Measurements from ENCODE around the gene HIP1. TPM values are rescaled to one million over a fixed set of nuclear protein-coding genes. Genes with fewer than 3 reads are reported as not detected.
"Not testable (repeated sequence)": the region's sequence is repeated elsewhere in the genome, so short reads cannot be mapped to it uniquely, and the experiment has no call there.

Gene HIP1
- total RNA-seq, 1 experiment from 2014 or later, result 43.3 TPM

DNA sequence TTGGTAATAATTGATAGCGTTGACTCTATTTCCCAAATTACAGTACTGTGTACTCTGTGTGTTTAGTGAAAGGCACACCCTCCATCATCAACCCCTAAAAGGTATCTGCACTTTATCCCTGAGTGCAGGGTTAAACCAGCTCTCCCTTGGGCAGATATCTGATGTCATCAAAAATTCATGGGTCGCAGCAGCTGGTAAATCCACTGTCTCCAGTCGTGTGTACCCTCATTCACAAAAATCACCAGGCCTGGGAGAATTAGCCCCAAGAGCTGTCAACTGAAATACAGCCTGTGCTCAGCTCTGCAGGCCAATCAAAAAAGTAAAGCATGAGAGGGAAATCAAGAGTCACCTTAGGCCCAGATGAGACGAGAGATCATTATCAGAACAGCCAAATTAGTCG is 103.7 kb downstream of the HIP1 start:
- H3K27ac ChIP-seq (ENCODE audit: low read length), result no peak overlapping the region
- H3K4me1 ChIP-seq (ENCODE audit: control insufficient read depth, insufficient read depth, low read length), result peaks cover 9% of the 10 kb centered on the region
- in situ Hi-C loops (cut with HindIII; ENCODE audit: low pct_unique_long_range_greater_than_20kb, low sequenced_read_pairs) (no loop called here), intact Hi-C loops (cut with micrococcal nuclease; ENCODE audit: unreplicated experiment) (no loop called here)
- TF ChIP-seq SIN3A (IDR thresholded peaks at IDR 0.05; ENCODE audit: borderline replicate concordance, insufficient read depth, low read depth, low read length) (no peak), TCF7L2 (IDR thresholded peaks at IDR 0.05; ENCODE audit: low read depth, low read length) (no peak), POLR2AphosphoS5 (IDR thresholded peaks at IDR 0.05; ENCODE audit: low read depth, low read length) (no peak)
- TF ChIP-seq, protein P1, sequence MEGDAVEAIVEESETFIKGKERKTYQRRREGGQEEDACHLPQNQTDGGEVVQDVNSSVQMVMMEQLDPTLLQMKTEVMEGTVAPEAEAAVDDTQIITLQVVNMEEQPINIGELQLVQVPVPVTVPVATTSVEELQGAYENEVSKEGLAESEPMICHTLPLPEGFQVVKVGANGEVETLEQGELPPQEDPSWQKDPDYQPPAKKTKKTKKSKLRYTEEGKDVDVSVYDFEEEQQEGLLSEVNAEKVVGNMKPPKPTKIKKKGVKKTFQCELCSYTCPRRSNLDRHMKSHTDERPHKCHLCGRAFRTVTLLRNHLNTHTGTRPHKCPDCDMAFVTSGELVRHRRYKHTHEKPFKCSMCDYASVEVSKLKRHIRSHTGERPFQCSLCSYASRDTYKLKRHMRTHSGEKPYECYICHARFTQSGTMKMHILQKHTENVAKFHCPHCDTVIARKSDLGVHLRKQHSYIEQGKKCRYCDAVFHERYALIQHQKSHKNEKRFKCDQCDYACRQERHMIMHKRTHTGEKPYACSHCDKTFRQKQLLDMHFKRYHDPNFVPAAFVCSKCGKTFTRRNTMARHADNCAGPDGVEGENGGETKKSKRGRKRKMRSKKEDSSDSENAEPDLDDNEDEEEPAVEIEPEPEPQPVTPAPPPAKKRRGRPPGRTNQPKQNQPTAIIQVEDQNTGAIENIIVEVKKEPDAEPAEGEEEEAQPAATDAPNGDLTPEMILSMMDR (IDR thresholded peaks at IDR 0.05), result no peak
- TF ChIP-seq, protein P2, sequence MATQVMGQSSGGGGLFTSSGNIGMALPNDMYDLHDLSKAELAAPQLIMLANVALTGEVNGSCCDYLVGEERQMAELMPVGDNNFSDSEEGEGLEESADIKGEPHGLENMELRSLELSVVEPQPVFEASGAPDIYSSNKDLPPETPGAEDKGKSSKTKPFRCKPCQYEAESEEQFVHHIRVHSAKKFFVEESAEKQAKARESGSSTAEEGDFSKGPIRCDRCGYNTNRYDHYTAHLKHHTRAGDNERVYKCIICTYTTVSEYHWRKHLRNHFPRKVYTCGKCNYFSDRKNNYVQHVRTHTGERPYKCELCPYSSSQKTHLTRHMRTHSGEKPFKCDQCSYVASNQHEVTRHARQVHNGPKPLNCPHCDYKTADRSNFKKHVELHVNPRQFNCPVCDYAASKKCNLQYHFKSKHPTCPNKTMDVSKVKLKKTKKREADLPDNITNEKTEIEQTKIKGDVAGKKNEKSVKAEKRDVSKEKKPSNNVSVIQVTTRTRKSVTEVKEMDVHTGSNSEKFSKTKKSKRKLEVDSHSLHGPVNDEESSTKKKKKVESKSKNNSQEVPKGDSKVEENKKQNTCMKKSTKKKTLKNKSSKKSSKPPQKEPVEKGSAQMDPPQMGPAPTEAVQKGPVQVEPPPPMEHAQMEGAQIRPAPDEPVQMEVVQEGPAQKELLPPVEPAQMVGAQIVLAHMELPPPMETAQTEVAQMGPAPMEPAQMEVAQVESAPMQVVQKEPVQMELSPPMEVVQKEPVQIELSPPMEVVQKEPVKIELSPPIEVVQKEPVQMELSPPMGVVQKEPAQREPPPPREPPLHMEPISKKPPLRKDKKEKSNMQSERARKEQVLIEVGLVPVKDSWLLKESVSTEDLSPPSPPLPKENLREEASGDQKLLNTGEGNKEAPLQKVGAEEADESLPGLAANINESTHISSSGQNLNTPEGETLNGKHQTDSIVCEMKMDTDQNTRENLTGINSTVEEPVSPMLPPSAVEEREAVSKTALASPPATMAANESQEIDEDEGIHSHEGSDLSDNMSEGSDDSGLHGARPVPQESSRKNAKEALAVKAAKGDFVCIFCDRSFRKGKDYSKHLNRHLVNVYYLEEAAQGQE (IDR thresholded peaks at IDR 0.05; ENCODE audit: insufficient read depth in 1 of 2, low read depth in 2 of 2, low read length in 1 of 2), result no peak
- H3K9me3 ChIP-seq (ENCODE audit: control insufficient read depth, insufficient read depth, low read depth, low read length), result no peaks in the 10 kb centered on the region
- DNase-seq (ENCODE audit: low read depth, low spot score) (no peak), ATAC-seq (no peak)
- CTCF ChIA-PET, result no interaction called here
- BruUV-seq (replicated peaks), result no TSS peak
- no peaks in the 10 kb centered on the region for H3K36me3 ChIP-seq (ENCODE audit: control insufficient read depth, insufficient read depth, low read length)
- POLR2A ChIA-PET, result interaction anchor here (0.6 kb wide), 2 partner anchors 17 to 26 kb away, joined by 3 to 8 read pairs; no protein-coding TSS in a partner anchor
- H3K27me3 ChIP-seq (ENCODE audit: control insufficient read depth, insufficient read depth, low read length), result no peaks in the 10 kb centered on the region
- H3K4me3 ChIP-seq (ENCODE audit: low read depth in 2 of 2, low read length in 2 of 2), result no peak overlapping the region

DNA sequence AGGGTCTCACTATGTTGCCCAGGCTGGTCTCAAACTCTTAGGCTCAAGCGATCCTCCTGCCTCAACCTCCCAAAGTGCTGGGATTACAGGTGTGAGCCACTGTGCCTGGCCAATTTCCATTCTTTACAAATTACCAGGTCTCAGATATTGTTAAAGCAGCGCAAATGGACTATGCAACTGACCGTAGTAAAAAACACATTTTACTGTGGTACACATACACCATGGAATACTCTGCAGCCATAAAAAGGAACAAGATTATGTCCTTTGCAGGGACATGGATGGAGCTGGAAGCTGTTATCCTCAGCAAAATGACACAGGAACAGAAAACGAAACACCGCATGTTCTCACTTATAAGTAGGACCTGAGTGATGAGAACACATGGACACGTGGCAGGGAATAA is 106.2 kb downstream of the HIP1 start:
- H3K4me1 ChIP-seq (ENCODE audit: control insufficient read depth, insufficient read depth, low read length); ATAC-seq; H3K27ac ChIP-seq (ENCODE audit: low read length); CTCF ChIA-PET; H3K4me3 ChIP-seq (ENCODE audit: low read depth in 2 of 2, low read length in 2 of 2); POLR2A ChIA-PET; in situ Hi-C loops (cut with HindIII; ENCODE audit: low pct_unique_long_range_greater_than_20kb, low sequenced_read_pairs); H3K9me3 ChIP-seq (ENCODE audit: control insufficient read depth, insufficient read depth, low read depth, low read length); BruUV-seq (replicated peaks); DNase-seq (ENCODE audit: low read depth, low spot score); intact Hi-C loops (cut with micrococcal nuclease; ENCODE audit: unreplicated experiment); H3K36me3 ChIP-seq (ENCODE audit: control insufficient read depth, insufficient read depth, low read length); H3K27me3 ChIP-seq (ENCODE audit: control insufficient read depth, insufficient read depth, low read length): not testable (repeated sequence)

DNA sequence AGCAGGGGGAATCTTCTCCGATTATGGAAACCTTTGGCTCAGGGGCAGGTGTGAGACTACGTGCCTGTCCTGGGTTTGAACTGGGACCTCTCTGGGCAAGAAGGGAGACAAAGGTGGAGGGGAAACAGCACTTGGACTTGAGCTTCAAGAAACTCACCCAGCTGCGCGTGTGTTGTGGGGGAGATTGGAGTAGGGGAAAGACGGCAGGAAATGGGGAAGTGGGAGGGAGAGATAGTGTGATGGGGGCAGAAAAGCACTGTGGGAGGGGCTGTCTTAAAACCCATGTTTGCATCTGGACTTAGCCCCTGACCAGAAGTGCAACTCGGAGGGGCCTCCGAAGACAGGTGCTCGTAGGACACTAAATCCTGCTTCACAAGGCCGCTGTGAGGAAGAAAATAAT is 107.0 kb downstream of the HIP1 start:
- Histone ChIP-seq H3K27me3 (ENCODE audit: control insufficient read depth, insufficient read depth, low read length) (no peaks in the 10 kb centered on the region), H3K27ac (ENCODE audit: low read length) (no peak overlapping the region), H3K9me3 (ENCODE audit: control insufficient read depth, insufficient read depth, low read depth, low read length) (0 out of 2 replicates have a peak, but pooled peaks cover 4% of the 10 kb centered on the region), H3K4me1 (ENCODE audit: control insufficient read depth, insufficient read depth, low read length) (no peaks in the 10 kb centered on the region), H3K36me3 (ENCODE audit: control insufficient read depth, insufficient read depth, low read length) (no peaks in the 10 kb centered on the region), H3K4me3 (ENCODE audit: low read depth in 2 of 2, low read length in 2 of 2) (no peak overlapping the region)
- no peak for DNase-seq (ENCODE audit: low read depth, low spot score)
- TF ChIP-seq, protein P2 (IDR thresholded peaks at IDR 0.05; ENCODE audit: insufficient read depth in 1 of 2, low read depth in 2 of 2, low read length in 1 of 2), result no peak
- TF ChIP-seq TCF7L2 (IDR thresholded peaks at IDR 0.05; ENCODE audit: low read depth, low read length), result no peak
- TF ChIP-seq, protein P1 (IDR thresholded peaks at IDR 0.05), result no peak
- no peak for TF ChIP-seq SIN3A (IDR thresholded peaks at IDR 0.05; ENCODE audit: borderline replicate concordance, insufficient read depth, low read depth, low read length)
- no peak for TF ChIP-seq POLR2AphosphoS5 (IDR thresholded peaks at IDR 0.05; ENCODE audit: low read depth, low read length)
- intact Hi-C loops (cut with micrococcal nuclease; ENCODE audit: unreplicated experiment), result no loop called here
- in situ Hi-C loops (cut with HindIII; ENCODE audit: low pct_unique_long_range_greater_than_20kb, low sequenced_read_pairs), result no loop called here
- ATAC-seq, result no peak
- no TSS peak for BruUV-seq (replicated peaks)
- CTCF ChIA-PET, result no interaction called here
- POLR2A ChIA-PET, result no interaction called here
